ENCODE data around the gene USP48. TPM values are rescaled to one million over a fixed set of nuclear protein-coding genes. Genes with fewer than 3 reads are reported as not detected.

The USP48 gene
- total RNA-seq, 3 donors from 2014 or later = 56.0 to 86.9 (median 74.7) TPM

DNA sequence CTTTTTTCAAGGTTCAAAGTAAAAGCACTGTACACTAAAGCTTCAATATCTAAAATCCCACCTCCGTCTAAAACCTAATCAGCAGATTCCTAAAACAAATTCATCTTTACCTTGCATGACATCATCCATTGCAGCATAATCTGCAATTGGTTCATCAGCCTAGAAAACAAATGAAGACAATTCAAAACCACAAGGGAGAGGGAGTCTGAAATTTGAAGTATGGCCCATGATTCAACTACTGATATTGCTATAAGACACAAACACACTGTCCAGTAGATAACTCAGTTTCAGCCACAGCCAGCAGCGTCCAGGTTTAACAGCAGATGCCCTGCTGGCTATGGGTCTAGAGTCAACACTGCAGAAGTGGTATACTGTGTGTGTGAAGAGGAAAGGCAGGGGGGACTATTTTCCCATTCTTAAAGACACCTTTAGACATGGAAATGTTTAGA lies 95.8 kb downstream of the USP48 start:
- peaks cover 10% of the 10 kb centered on the region for H3K36me3 ChIP-seq

DNA sequence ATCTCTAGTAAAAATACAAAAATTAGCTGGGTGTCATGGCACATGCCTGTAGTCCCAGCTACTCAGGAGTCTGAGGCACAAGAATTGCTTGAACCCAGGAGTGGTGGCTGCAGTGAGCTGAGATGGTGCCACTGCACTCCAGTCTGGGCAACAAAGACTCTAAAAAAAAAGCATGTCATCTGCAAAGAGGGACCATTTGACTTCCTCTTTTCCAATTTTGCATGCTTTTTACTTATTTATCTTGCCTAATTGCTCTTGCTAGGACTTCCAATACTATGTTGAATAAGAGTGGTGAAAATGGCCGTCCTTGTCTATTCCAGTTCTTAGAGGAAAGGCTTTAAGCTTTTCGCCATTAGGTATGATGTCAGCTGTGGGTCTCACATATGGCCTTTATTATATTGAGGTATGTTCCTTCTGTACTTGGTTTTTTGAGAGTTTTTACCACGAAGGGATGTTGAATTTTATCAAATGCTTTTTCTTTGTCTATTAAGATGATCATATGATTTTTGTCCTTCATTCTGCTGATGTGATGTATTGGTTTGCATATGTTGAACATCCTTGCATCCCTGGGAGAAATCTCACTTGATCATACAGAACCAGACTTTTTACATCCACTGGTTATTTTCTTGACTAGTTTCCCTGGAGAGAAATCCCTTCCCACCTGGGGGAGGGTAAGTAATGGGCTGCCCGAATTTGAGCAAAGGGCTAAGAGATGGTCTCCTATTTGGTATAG lies 96.8 kb downstream of the USP48 start:
- H3K27me3 ChIP-seq = no peaks in the 10 kb centered on the region
- H3K27ac ChIP-seq = no peak overlapping the region
- TF ChIP-seq POLR2AphosphoS5 (IDR thresholded peaks at IDR 0.05) (no peak), POLR2A (IDR thresholded peaks at IDR 0.05) (no peak)
- TF ChIP-seq, protein P1, sequence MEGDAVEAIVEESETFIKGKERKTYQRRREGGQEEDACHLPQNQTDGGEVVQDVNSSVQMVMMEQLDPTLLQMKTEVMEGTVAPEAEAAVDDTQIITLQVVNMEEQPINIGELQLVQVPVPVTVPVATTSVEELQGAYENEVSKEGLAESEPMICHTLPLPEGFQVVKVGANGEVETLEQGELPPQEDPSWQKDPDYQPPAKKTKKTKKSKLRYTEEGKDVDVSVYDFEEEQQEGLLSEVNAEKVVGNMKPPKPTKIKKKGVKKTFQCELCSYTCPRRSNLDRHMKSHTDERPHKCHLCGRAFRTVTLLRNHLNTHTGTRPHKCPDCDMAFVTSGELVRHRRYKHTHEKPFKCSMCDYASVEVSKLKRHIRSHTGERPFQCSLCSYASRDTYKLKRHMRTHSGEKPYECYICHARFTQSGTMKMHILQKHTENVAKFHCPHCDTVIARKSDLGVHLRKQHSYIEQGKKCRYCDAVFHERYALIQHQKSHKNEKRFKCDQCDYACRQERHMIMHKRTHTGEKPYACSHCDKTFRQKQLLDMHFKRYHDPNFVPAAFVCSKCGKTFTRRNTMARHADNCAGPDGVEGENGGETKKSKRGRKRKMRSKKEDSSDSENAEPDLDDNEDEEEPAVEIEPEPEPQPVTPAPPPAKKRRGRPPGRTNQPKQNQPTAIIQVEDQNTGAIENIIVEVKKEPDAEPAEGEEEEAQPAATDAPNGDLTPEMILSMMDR (IDR thresholded peaks at IDR 0.05) = no peak
- intact Hi-C loops (cut with DNase I; ENCODE audit: low total_unique reads) = no loop called here
- H3K36me3 ChIP-seq = peaks cover 10% of the 10 kb centered on the region
- H3K9me3 ChIP-seq = no peaks in the 10 kb centered on the region
- H3K4me3 ChIP-seq = no peak overlapping the region
- H3K4me1 ChIP-seq = no peaks in the 10 kb centered on the region
- DNase-seq (ENCODE audit: low spot score in 2 of 2) = no peak

More for the DNA sequence above, 95.8 kb downstream of the USP48 start:
- Histone ChIP-seq H3K4me1 (no peaks in the 10 kb centered on the region), H3K27me3 (no peaks in the 10 kb centered on the region), H3K4me3 (no peak overlapping the region), H3K9me3 (no peaks in the 10 kb centered on the region), H3K27ac (no peak overlapping the region)
- no peak for DNase-seq (ENCODE audit: low spot score in 2 of 2)
- no peak for TF ChIP-seq POLR2AphosphoS5 (IDR thresholded peaks at IDR 0.05)
- no peak for TF ChIP-seq POLR2A (IDR thresholded peaks at IDR 0.05)
- TF ChIP-seq, protein P1 (IDR thresholded peaks at IDR 0.05) = no peak
- intact Hi-C loops (cut with DNase I; ENCODE audit: low total_unique reads) = no loop called here

DNA sequence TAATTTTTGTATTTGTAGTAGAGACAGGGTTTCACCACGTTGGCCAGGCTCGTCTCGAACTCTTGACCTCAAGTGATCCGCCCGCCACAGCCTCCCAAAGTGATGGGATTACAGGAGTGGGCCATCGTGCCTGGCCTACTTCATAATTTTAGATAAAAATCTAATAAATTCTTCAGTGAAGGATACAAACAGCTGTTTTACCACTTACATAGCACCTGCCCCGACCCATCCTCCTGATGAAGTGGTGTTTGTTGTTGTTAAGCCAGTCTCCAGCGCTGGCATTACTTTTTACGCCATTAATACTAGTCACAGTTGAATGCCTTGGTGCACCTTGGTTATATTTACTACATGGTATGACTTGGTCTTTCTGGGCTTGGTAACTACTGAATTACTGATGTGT lies 101.5 kb downstream of the USP48 start:
- Histone ChIP-seq H3K4me3 (no peak overlapping the region), H3K9me3 (no peaks in the 10 kb centered on the region), H3K4me1 (no peaks in the 10 kb centered on the region), H3K27me3 (no peaks in the 10 kb centered on the region), H3K27ac (no peak overlapping the region), H3K36me3 (peaks cover under 1% of the 10 kb centered on the region)
- intact Hi-C loops (cut with DNase I; ENCODE audit: low total_unique reads) = no loop called here
- DNase-seq (ENCODE audit: low spot score in 2 of 2) = no peak
- TF ChIP-seq POLR2AphosphoS5 (IDR thresholded peaks at IDR 0.05) (no peak), POLR2A (IDR thresholded peaks at IDR 0.05) (no peak)
- TF ChIP-seq, protein P1 (IDR thresholded peaks at IDR 0.05) = no peak

DNA sequence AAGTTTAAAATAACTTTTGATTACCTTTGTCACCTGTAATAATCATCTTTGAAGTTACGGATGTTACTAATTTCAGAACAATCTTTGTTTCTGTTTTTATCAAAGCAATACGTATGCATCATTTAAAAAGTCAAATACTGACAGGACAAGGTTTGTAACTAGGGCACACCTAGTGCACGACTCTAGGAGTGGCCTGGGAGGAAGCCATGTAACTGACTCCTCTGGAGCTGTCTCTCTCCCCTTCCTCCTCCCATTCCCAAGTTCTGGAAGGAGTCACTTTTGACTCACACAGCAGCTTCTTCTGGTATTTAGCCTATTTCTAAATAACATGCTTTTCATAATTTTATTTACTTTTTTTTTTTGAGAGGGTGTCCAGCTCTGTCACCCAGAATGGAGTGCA lies 102.0 kb downstream of the USP48 start:
- no peaks in the 10 kb centered on the region for H3K27me3 ChIP-seq
- H3K4me1 ChIP-seq = no peaks in the 10 kb centered on the region
- no peak overlapping the region for H3K4me3 ChIP-seq
- no peaks in the 10 kb centered on the region for H3K9me3 ChIP-seq
- intact Hi-C loops (cut with DNase I; ENCODE audit: low total_unique reads) = no loop called here
- no peak overlapping the region for H3K27ac ChIP-seq
- DNase-seq (ENCODE audit: low spot score in 2 of 2) = no peak
- H3K36me3 ChIP-seq = no peaks in the 10 kb centered on the region
- TF ChIP-seq POLR2AphosphoS5 (IDR thresholded peaks at IDR 0.05) (no peak), POLR2A (IDR thresholded peaks at IDR 0.05) (no peak)
- TF ChIP-seq, protein P1 (IDR thresholded peaks at IDR 0.05) = no peak

DNA sequence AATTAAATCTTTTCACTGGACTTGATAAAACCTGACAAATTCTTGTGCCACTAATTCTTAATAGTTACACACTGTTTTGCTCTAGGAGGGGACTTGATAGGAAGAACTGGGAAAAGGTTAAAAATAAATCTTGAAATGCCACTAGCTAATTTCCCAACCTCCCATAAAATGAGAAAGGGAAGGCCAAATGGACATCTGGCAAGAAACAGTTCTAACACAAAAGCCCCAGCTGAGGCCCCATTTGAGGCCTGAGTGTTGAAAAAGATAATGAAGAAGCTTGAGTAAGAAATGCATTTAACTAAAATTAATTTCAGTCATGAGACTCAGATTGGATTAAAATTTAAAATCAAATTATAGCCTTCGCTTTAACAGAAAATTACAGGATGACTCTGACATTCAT lies 102.6 kb downstream of the USP48 start:
- intact Hi-C loops (cut with DNase I; ENCODE audit: low total_unique reads) = no loop called here
- no peak for TF ChIP-seq POLR2A (IDR thresholded peaks at IDR 0.05)
- Histone ChIP-seq H3K4me1 (no peaks in the 10 kb centered on the region), H3K27ac (no peak overlapping the region), H3K4me3 (no peak overlapping the region), H3K27me3 (no peaks in the 10 kb centered on the region), H3K36me3 (no peaks in the 10 kb centered on the region), H3K9me3 (no peaks in the 10 kb centered on the region)
- no peak for DNase-seq (ENCODE audit: low spot score in 2 of 2)

All from breast epithelium (tissue), 4 donors.